GM18499 (cell line): ENCODE measurements around the gene DCLRE1C.
"Not testable (repeated sequence)": the region's sequence is repeated elsewhere in the genome, so short reads cannot be mapped to it uniquely, and the experiment has no call there.

Source experiments
- ATAC-seq: cut with Tn5 transposase; IDR thresholded peaks from one replicate; pipeline ENCODE4 v1.9.1; 2021; ENCODE audit warnings: moderate number of reproducible peaks; ENCODE audit not compliant: insufficient read depth, unreplicated experiment

The DCLRE1C gene

DNA sequence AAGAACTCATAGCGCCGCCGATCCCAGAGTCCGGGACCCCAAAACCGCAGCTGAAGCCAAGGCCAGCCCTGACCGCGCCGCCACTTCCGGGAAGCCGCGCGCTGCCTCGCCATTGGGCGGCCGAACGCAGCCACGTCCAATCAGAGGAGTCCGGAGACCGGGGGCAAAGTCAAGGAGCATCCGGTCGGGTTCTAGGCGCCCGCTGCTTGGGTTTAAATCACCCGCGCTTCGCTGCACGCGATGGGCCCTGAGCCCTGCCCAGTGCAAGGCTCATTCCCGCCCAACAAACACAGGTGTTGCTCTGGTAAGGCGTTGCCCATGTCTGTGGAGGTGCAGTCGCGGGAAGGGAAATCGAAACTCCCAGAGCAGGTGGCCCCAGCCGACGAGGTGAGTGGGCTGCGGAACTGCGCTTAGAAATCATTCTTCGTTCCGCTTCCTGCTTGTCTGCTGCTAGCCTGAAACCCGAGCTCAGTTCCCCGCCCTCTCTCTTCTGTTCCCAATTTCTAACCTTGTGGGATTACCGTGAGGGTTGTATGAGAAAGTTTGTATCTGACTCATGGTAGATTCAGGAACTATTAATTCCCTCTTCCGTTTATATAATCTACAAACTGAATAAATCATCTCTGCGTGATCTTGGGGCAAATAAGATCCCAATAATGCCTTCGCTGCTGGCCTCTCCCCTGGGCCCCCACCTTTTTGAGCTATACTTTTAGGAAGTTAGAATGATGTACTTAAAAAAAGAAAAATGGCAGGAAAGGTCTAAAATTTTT, at the start of gene DCLRE1C:
DCLRE1C (minus strand) TSS at position 96 of the 770 bp plus-strand sequence; CDS start at position 10, 86 bp downstream.
- peak; percentile 51 for ATAC-seq

DNA sequence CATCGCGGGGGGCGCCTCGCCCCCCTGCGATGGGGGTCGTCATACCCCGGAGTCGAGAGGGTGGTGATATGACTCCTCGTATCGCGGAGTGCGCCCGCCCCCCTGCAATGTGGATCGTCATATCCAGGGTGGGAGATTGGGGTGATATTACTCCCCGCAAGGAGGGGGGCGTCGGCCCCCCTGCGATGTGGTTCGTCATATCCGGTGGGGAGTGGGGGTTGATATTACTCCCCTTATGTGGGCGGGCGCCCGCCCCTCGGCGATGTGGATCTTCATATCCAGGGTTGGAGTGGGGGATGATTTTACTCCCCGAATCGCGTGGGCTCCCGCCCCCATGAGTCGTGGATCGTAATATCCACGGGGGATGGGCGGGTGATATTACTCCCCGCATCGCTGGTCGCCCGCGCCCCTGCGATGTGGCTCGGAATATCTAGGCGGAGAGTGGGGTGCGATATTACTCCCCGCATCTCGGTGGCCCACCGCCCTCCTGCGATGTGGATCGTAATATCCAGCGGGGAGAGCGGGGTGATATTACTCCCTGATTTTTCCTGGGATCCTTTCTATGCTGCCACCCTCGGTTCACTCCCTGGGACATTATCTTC, 42.2 kb upstream of the DCLRE1C start:
- no peak for ATAC-seq

DNA sequence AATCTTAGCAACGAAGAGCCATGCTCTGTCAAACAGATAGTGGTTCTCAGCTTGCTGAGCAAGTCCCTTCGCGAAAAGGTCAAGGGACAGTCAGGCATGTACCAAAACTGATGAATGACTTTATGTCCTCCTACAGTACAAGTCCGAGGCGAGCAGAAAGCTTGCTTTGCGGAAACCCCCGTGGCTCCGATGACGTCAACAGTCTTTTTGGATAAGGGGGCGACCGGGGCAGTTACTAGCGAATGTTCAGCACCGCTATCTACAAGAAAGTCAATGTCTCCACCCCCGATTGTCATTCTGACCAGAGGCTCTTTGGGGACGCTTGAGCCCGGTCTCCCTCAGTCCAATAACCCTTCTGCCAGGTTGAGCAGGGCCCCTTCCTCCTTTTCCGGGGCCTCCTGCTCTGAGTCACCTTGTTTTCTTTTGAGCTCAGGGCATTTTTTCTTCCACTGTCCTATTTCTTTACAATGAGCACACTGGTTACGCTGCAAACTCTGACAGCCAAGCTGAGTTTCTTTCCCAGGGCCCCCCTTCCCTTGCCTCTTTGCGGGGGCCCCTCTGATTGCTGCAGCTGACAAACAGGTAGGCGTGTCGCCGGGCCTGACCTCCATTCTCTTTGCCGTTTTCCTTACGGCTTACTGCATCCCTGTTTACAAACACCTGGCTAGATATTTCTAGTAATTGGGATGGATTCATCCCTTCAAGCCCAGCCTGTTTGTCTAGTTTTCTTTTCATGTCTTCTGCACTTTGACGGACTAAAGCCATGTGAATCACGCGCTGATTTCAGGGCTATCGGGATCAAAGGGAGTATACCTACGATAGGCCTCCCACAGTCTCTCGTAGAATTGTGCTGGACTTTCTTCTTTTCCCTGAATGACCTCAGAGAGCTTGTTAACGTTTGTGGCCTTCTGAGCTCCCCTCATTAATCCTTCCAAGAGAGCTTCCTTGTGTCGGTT, 39.9 kb upstream of the DCLRE1C start:
- ATAC-seq = not testable (repeated sequence)

DNA sequence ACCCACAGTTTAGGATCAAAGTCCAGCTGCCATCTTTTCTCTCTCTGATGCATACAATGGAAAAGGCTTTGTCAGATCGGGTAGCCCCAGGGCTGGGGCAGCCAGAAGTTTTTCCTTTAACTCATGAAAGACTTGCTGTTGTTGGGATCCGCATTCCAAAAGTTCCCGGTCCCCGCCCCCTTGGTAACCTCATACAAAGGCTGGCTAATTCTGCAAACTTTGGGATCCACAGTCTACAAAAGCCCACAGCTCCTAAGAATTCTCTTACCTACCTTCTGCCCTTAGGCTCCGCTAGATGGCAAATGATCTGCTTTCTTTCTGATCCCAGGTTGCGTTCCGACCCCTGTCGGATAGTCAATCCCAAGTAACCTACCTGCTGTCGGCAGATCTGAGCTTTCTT, 38.4 kb upstream of the DCLRE1C start:
- not testable (repeated sequence) for ATAC-seq

DNA sequence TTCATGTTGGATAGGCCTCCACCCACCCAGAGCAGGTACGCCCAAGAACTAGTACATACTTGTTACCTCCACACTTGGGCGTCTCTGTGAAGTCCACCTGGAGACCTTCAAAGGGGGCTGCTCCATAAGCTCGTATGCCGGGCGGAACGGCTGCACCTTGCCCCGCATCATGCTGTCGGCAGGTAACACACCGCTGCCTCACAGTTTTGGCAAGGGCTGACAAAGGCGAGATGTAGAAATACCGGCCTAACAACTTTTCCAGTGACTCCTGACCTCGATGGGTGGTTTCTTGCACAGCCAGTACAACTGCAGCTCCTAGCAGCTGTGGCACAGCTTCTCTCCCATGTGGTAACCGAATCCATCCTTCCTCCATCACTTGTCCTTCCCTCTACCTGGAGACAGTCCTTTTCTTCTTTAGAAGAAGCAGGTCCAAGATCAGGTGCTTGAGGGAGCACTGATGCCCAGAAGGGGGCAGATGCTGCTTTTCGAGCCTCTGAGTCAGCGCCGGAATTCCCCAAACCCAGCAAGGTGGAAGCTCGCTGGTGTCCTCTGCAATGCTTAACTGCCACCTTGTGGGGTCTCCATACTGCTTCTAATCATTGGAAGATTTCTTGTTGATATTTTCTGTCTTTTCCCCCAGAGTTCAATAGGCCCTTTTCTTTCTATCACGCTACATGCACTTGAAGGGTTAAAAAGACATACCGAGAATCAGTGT, 37.3 kb upstream of the DCLRE1C start:
- ATAC-seq = not testable (repeated sequence)

DNA sequence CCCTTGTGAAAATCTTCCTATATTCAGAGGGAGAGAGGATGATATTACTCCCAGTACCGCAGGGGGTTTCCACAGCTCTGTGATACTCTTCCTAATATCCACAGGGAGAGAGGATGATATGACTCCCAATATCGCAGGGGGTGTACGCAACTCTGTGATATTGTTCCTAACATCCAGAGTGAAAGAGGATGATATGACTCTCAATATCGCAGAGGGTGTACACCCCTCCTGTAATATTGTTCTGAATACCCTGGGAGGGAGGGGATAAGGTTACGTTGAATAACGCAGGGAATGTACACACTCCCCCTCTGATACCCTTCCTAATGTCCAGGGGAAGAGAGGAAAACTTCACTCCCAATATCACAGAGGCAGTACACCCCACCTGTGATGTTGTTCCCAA, 35.7 kb upstream of the DCLRE1C start:
- not testable (repeated sequence) for ATAC-seq

DNA sequence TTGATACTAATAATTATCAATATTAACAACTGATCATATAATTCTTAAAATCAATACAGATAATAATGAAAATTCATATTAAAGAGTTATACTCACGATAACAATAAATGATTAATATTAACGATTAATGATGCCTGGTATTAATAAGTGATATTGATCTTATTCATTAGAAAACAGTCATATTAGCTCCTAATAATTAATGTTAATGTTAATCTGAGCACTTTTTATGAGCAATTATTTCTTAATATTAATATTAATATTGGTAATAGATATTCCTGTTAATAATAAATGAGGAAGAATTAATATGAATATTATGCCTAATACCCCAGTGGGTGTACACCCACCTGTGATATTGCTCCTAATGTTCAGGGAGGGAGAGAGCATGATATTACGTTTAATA, 28.8 kb upstream of the DCLRE1C start:
- no peak for ATAC-seq

DNA sequence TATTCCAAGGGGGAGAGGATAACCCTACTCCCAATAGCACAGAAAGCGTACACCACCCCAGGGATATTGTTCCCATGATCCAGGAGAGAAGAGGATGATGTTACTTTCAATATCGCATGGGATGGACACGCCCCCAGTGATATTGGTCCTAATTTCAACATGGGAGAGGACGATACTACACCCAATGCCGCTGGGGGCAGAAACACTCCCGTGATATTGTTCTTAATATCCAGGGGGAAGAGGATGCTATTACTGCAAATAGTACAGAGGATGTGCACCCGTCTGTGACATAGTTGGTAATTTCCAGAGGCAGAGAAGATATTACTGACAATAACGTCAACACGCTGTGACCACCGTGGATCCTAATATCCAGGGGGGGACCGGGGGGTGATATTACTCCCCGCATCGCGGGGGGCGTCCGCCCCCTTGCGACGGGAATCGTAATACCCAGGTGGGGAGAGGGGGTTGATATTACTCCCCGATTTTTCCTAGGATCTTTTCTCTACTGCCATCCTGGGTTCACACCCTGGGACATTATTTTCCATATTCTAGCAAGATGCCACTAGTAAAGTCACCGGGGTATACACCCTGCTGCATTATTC, 21.9 kb upstream of the DCLRE1C start:
- ATAC-seq = no peak

DNA sequence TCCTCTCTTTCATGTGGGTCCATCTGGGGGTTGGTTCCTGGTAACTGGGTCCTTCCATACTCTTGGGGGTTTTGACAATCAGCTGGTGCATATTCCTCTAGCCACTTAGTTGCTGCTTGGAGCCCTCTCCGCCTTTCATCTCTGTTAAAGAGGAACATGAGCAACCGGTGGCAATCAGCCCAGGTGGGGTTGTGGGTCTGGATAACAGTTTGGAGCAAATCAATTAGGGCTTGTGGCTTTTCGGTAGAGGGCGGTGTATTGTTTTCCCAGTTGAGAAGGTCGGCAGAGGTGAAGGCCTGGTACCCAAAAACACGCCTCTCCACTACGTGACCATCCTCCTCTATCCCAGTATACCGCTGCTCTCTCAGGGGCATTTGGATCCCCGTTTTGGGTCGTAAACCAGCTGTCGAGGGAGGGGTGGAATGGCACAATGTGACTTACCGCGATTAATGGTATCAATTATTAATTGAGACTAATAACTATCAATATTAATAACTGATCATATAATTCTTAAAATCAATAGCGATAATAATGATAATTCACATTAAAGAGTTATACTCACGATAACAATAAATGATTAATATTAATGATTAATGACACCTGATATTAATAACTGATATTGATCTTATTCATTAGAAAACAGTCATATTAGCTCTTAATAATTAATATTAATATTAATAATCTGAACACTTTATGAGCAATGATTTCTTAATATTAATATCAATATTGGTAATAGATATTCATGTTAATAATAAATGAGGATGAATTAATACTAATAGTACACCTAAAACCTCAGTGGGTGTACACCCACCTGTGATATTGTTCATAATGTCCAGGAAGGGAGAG, 20.5 kb upstream of the DCLRE1C start:
- ATAC-seq = not testable (repeated sequence)

DNA sequence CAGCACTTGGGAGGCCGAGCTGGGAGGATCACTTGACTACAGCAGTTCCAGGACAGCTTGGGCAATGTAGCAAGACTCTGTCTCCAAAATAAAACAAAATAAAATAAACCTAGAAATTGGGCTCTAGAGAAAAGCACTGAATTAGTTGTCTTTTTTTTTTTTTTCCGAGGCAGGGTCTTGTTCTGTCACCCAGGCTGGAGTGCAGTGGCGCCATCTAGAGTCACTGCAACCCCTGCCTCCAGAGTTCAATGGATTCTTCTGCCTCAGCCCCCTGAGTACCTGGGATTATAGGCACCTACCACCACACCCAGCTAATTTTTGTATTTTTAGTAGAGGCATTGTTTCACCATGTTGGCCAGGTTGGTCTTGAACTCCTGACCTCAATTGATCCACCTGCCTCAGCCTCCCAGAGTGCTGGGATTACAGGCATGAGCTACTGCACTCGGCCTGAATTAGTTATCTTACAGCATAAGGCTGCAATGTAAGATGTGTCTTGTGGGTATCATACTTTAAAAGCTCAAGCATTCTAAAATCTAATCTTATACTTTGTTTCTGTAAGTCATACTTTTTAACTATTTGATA, 18.1 kb upstream of the DCLRE1C start:
- no peak for ATAC-seq

DNA sequence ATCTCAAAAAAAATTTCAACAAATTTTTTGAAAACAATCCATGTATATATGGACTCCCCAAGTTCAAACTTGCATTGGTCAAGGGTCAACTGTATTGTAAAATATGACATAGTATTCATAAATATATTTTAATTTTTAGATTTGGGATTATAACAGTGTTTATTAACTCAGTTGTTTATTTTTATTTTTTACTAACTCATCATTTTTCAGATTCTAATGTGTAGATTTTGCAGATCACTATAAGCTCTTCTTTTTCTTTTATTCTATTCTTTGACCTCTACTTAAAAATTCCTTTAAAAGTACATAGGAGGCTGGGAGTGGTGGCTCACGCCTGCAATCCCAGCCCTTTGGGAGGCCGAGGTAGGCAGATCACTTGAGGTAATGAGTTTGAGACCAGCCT, 14.0 kb upstream of the DCLRE1C start:
- ATAC-seq = no peak

DNA sequence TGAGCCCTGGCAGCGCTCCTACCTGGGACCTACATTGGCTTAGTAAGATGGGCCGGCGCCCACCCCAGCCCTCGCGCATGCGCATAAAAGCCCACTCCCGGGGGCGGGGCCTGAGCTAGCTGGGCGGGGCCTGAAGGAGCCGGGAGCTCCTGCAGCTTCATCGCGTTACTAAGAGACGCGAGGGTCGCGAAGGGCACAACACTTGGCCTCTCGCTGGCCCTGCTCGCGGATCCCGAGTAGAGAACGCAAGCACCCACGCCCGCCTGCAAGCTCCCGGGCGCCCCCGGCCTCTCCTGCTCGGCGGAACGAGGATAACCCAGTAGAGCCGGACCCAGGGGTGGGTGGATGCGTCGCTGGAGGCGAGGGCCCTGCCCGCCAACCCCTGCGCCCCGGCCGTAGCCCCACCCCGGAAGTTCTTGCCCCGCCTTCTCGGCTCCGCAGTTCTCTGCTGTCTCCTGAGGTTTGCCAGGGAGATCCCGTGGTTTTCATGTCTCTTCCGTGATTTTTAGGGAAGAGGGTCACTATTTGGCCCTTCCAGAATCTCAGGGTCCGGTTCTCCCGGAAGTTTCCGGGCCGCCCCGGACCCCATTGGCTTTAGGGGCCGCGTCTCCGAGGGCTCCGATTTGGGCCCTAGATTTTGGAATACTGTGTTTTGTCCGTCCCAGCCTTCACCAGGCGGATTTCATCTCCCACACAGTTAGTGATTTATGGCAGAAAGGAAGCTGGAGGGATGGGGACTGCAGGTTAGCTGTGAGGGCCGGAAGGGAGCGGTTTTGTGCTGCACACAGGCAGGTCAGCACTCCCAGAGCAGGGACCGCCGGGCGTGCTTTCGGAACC, 5.5 kb upstream of the DCLRE1C start, which contains the start of gene MEIG1:
MEIG1 (plus strand) TSS at position 168 of the 837 bp plus-strand sequence. CDS start 7,081 bp downstream, outside the sequence.
- ATAC-seq = peak; percentile 46

DNA sequence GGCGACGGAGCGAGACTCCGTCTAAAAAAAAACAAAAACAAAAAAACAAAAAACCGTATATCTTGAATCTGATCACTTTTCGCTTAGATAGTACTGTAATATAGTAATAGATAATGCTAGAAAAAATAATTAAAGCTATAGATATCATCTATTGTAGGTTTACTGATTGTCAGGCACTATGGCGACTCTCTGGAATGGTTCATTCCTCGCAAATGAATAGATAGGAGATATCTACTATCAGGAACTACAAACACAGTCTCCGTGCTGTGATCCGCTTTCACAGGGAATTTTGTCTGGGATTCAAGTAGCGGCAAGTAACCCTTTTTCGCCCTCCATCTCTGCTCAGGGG, 5.0 kb upstream of the DCLRE1C start:
- no peak for ATAC-seq

DNA sequence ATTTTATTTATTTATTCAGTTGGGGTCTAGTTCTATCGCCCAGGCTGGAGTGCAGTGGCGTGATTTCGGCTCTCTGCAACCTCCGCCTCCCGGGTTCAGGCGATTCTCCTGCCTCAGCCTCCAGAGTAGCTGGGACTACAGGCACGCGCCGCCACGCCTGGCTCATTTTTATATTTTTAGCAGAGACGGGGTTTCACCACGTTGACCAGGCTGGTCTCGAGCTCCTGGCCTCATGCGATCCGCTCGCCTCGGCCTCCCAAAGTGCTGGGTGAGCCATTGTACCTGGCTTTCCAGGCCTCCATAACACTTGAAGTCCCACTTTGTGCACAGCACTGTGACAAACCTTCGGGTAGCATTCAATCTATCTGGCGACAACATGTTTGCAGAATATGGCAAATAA, 1.0 kb upstream of the DCLRE1C start:
- no peak for ATAC-seq

DNA sequence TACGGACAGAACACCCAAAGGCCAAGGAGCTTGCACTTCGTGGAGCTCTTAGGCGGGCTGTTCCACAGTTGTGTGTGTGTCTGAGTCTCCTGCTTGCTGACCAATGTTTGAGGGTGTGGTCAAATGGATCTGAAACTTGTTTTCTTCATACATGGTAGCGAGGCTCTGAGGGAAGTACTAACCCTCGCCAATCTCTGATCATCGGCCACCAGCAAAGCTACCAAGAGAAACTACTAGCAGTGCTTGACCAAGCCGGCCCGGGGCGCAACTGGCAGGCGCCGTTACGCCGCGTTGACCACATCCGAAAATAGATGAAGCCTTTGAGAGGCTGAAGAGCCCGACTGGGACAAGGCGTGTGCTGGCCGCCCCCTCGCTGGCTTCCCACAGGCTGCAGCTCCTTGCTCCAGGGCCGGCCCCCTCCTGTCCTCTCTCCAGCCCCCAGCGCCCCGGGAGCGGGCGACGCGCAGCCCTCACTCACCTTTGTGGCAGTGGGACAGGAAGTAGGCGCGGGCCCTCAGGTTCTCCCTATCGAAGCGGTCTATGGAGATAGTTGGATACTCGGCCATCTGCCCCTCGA, 384 bp downstream of the DCLRE1C start:
- ATAC-seq = peak; percentile 24

DNA sequence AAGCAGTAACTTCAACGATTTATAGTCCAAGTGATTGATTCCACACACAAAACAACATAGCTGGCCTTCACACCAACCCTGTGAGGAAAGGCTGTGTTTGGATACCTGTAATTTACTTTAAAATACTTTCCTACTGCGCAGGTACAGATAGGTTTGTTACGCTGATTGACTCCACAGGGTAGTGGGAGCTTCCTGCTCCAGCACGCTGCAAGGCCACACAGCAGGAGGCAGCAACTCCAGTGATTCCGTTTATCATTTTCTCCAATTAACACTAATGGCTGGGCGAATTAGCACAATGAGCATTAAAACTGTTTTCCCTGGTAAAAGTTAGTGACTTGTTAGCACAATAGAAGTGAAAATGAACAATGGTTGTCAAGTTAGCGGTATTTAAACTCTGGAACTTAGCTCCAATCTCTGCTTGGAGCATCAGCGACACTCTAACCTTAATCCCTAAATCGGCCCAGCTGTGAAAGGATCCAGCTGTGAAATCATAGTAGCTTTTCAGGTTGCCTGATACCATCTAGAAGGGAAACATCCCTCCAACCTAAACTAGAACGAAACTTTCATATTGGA, 959 bp downstream of the DCLRE1C start:
- no peak for ATAC-seq

DNA sequence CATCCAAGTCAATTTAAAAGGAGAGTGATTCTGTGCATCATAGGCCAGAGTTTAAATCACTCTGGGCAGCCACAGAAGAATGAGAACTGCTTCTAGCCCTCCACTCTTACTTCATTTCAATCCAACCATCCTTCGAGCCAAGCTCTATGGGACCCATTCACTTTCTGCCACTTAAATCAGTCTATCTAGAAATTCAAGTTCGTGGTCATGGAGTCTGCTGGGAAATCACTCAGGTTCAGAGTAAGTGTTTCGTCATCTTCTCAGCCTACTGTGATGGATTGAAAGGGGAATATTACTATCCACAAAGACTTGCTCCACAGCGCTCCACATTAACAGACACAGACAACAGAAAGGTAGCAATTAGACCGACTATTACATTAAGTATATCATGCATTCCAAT, 4.6 kb downstream of the DCLRE1C start:
- no peak for ATAC-seq
